ENCODE results near the gene KCNB1.
"Not testable (repeated sequence)": the region's sequence is repeated elsewhere in the genome, so short reads cannot be mapped to it uniquely, and the experiment has no call there.

The KCNB1 gene

GRCh38 chr20:49319208-49319809 is 163.2 kb downstream of the KCNB1 start:
- DNase-seq (ENCODE audit: low read depth): no peak

- DNase-seq (ENCODE audit: low read depth): no peak
Measured at GRCh38 chr20:49318430-49319207, 163.8 kb downstream of the KCNB1 start.

- no peak for DNase-seq (ENCODE audit: low read depth)
Measured at GRCh38 chr20:49318091-49318429, 164.4 kb downstream of the KCNB1 start.

DNA sequence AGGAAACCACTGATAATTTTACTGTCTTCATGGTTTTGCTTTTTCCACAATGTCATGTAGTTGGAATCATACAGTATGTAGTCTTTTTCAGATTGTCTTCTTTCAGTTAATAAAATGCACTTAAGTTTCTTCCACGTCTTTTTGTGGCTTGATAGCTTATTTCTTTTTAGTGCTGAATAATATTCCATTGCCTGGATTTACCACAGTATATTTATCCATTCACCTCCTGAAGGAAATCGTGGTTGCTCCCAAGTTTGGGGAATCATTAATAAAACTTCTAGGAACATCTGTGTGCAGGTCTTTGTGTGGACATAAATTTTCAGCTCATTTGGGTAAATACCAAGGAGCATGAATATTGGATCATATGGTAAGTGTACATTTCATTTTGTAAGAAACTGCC is 165.8 kb downstream of the KCNB1 start:
- no peak for DNase-seq (ENCODE audit: low read depth)

DNA sequence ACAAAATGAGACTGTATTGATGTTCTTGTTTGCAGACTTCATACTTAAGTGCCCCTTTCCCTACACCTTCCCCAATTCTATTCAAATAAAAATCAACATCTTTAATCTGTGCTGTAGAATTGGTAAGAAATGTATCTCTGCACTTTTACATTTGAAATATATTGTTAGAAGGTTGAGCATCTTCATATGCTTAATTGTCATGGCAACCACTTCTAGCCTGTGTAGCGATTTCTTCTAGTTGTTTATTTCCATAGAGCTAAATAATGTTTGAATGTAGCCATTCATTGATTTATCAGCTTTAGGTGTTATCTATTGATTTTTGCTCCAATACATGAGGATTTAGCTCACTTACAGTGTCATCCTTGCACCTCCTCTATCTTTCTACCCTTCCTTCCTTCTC is 166.9 kb downstream of the KCNB1 start:
- DNase-seq (ENCODE audit: low read depth): no peak

DNA sequence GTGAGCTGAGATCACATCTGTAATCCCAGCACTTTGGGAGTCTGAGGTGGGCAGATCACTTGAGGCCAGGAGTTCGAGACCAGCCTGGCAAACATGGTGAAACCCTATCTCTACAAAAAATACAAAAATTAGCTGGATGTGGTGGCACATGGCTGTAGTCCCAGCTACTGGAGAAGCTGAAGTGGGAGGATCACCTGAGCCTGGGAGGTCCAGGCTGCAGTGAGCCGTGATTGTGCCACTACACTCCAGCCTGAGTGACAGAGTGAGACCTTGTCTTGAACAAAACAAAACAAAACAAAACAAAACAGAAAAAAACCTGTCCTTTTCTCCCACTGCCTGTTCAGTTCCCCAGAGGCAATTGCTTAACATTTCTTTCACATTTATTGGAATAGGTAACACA is 168.4 kb downstream of the KCNB1 start:
- DNase-seq (ENCODE audit: low read depth): not testable (repeated sequence)

All from stimulated activated CD8-positive, alpha-beta memory T cell treated with anti-CD3 and anti-CD28 coated beads, Interleukin-15, amount 100 ng/mL, for 1 hour (primary cell).